HUDEP-2 (cell line): ENCODE data around the gene MED26.
A peak's percentile ranks its signal among the peaks of the same experiment; 100 is the strongest.
"Not testable (repeated sequence)": the region's sequence is repeated elsewhere in the genome, so short reads cannot be mapped to it uniquely, and the experiment has no call there.

Experiments
- DNase-seq, 76 experiments: peaks; one replicate each; lab custom pipeline; 2025; ENCODE audit not compliant: unreplicated experiment in 76 of 76; lab: John Stamatoyannopoulos, UW

Gene MED26

DNA sequence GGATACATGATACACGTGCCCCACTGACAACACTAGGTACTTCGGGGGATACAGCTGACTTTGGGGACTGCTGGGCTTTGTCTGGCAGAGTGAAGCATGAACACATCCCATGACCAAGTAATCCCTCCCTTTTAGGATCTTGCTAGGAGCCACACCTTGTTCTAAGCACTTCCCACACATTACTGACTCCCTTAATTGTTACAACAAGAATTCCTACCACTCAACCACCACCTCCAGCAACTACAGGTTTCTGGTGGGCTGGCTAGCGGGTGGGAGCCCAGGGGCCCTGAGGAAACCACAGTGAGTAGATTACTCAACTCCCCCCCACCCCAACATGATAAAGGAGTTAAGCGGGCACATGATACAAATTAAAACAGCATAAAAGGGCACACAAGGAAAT, 48.6 kb downstream of the MED26 start:
- DNase-seq, result no peak

GRCh38 chr19:16577531-16577985, 50.4 kb downstream of the MED26 start:
- no peak for DNase-seq

GRCh38 chr19:16576690-16577530, 51.1 kb downstream of the MED26 start:
- no peak for DNase-seq

DNA sequence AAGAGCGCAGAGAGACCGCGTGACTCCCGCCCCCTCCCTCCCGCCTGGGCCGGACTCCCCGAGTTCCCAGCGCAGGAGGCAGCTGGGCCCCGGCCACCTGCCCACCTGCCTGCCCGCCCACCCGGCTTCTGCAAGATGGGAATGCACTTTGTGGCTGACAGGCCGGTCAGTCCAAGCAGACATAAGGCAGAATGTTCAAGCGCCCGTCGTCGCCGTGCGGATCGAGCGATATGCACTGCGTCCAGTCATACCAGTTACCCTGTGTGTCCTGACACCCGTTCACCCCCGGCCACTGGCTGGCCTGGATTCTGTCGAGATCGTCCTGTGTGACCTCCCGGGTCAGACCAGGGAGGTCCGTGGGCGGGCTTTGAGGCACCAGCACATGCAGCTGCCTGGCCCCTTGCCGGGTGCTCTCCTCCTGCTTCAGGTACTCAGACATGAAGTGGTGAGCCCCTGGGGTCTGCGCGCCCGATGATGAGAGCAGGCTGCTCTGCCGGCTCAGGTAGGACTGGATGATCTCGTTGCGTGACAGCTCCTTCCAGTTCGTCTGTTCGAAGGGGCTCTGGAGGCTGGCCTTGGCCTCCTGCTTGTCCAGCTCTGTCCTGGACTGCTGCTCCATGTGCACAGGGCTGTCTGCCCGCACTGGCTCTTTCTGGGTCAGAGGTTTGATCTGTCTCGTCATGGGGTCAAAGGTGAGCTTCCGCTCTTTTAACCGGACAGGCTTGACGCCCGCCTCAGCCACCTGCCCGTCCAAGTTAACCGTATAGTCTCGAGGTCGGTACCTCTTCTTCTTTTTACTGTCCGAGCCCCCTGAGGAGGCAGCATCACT, 51.9 kb downstream of the MED26 start:
- no peak for DNase-seq

DNA sequence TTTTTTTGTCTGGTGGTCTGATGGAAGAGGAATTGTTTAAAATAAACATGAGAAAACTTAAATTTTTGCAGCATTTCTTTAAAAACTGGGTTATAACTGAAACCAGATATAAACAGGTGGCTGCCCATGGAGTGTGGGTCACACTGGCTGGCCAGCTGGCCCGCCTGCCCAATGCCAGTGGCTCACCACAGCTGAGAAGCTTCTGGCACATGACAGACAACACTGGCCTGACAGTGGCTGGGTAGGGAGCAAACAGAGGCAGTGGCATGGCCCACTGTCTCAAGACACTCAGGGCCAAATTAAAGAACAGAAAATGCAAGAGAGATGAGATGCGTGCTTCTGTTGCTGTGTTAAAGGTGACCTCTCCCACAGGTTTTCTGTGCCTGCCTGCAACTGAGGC, 52.7 kb downstream of the MED26 start:
- DNase-seq, result no peak

DNA sequence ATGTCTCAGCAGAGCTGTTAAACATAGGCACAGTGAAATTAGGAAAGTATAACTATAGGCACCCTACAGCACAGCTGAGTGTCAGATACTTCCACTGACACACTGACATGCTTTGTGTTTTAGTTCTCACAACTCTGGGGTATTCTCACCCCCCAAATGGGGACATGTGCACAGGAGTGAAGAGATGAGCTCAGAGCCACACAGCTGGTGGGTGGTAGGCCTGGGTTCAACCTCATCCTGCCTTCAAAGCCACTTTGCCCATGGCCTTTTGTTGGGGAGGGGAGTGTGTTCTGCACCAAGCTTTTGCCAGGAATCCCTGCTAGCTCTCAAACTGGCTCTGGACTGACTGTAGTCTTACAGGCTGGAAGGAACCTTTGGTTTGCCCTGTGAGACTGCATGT, 54.1 kb downstream of the MED26 start:
- DNase-seq, result no peak

DNA sequence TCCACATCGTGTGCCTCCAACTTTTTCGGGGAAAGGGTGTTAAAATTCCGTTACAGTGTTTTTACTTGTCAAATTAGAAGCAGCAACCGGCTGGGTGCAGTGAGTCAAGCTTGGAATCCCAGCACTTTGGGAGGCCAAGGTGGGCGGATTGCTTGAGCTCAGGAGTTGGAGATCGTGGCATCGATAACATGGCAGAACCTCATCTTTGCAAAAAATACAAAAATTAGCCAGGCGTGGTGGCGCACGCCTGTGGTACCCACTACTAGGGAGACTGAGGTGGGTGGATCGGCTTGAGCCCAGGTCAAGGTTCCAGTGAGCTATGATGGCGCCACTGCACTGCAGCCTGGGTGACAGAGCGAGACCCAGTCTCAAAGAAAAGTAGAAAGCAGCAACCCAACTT, 54.7 kb downstream of the MED26 start:
- no peak for DNase-seq

GRCh38 chr19:16572332-16573211, 55.4 kb downstream of the MED26 start, which contains the start of gene SLC35E1:
Gene SLC35E1 (minus strand): TSS chr19:16572415. CDS start chr19:16572364, 51 bp downstream.
- DNase-seq, result peak in 74 of 76 experiments; percentile 66 to 98 (median 96)

- peak in 13 of 76 experiments; percentile 20 to 69 (median 41) for DNase-seq
Observed at GRCh38 chr19:16571822-16572331, 56.1 kb downstream of the MED26 start.

DNA sequence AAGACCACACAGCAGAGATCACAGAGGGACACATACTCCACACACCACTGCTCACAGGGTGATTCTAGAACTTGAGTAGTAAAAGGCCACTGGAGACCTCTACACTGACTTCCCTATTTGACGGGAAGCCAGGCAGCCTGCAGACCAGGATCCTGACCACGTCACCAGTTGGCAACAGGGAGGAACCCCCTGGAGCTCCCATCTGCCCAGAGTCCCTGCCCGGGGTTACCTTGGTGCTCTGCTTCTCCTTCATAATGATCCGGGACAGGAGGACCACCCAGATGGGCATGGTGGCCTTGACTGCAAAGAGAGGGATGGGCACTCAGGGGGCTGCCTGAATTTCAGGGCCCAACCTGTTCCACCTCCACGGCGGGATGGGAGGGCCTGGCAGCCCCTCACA, 56.7 kb downstream of the MED26 start:
- DNase-seq, result peak in 2 of 76 experiments; percentile 23 to 28

GRCh38 chr19:16569609-16570320, 58.2 kb downstream of the MED26 start:
- DNase-seq, result no peak

DNA sequence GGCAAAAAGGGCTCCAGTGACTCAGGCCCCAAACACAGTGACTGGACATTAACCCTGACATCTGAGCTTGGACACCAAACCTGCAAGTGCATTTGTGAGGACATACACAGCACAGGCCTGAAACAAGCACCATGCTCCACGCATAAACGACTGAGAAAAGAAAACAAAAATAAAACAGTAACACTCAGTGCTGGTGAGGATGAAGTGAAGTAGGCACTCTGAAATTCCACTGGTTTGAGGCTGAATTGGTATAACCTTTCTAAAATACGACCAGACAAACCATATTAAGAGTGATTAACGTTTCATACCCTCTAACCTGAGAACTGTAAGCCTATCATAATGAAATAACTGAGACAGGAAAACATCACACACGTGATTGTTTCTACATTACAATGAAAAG, 61.3 kb downstream of the MED26 start:
- DNase-seq, result no peak

- DNase-seq, result no peak
Observed at GRCh38 chr19:16566161-16566560, 61.8 kb downstream of the MED26 start.

- DNase-seq, result no peak
Observed at GRCh38 chr19:16564842-16565241, 63.2 kb downstream of the MED26 start.

GRCh38 chr19:16562608-16563025, 65.4 kb downstream of the MED26 start:
- no peak for DNase-seq

GRCh38 chr19:16561382-16561781, 66.6 kb downstream of the MED26 start:
- no peak for DNase-seq

DNA sequence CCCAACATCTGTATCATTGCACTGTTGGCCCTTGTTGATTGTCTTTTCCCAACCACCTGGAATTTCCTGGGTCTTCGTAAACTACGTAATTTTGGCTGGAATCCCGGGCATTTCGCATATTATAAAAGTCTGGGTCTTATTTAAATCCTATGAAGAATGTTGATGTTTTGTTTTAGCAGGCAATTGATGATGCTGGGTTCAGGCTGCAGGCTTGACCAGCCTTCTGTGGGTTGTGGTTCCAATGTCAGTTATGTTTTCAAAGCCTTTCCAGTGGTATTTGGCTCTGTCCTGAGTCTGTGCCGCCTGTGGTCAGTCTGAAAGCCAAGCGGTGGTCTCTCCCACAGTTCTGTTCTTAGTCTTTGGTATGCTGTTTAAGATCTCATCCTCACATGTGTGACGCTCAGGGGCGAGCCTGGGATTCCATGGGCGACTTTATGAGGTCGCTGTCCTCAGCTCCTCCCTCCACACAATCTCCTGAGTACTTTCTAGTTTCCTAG, 68.2 kb downstream of the MED26 start:
- DNase-seq, result no peak

- no peak for DNase-seq
Observed at GRCh38 chr19:16554776-16555175, 73.2 kb downstream of the MED26 start.

DNA sequence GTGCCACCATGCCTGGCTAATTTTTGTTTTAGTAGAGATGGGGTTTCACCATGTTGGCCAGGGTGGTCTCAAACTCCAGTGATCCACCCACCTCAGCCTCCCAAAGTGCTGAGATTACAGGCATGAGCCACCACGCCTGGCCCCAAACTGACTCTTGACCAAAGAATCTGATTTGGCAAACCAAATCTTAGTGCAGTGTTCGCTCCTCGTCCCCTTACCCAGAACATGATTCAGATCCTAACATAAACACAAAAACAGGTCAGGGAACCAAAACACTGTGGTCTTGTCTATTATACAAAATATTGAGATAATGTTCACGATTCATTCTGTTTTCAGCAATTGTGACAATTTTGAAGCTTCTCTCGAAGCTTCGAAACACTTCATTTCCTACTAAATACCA, 76.1 kb downstream of the MED26 start:
- not testable (repeated sequence) for DNase-seq

DNA sequence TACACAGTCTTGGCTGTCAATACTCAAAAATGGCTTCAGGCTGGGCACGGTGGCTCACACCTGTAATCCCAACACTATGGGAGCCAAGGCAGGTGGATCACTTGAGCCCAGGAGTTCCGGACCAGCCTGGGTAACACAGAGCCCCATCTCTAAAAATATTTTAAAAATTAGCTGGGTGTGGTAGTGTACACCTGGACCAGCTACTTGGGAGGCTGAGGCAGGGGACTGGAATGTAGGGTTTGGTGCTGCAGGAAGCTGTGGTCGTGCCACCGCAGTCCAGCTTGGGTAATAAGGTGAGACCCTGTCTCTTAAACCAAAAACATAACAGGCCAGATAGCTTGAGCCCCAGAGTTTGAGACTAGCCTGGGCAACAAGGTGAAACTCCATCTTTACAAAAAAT, 79.0 kb downstream of the MED26 start:
- DNase-seq, result no peak
